ENCODE results near the gene UCN2. TPM values are rescaled to one million over a fixed set of nuclear protein-coding genes. Genes with fewer than 3 reads are reported as not detected.

Gene UCN2, protein sequence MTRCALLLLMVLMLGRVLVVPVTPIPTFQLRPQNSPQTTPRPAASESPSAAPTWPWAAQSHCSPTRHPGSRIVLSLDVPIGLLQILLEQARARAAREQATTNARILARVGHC
- total RNA-seq (ENCODE audit: insufficient read depth, low replicate concordance): 1.9 TPM

DNA sequence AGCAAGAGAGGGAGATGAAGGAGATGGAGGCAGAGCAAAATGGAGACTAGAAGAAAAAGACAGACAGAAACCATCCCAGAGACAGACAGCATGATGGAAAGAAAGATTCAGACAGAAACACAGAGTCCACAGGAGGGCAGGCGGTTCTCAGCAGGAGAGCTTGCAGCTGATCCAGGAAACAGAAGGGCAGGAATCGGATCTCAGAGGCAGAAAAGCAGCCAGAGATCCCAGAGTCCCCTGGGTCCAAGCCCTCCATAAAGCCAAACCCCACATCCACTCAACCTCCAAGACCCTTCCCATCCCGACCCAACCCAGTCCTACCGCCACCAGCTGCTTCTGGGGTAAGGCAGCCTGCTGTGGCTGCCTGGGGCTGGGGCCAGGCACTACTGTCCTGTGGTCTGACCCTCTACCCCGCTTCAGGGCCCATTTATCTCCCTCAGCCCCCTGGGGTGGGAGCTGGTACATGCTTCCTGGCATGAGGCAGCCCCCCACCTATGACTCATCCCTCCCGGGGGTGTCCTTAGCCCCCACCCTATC lies at the start of gene UCN2:
Gene UCN2, minus strand, starts transcription at position 400 of the 537 bp plus-strand sequence. CDS start 657 bp downstream, outside the sequence.
- peak; percentile 21 for DNase-seq (ENCODE audit: low spot score)

DNA sequence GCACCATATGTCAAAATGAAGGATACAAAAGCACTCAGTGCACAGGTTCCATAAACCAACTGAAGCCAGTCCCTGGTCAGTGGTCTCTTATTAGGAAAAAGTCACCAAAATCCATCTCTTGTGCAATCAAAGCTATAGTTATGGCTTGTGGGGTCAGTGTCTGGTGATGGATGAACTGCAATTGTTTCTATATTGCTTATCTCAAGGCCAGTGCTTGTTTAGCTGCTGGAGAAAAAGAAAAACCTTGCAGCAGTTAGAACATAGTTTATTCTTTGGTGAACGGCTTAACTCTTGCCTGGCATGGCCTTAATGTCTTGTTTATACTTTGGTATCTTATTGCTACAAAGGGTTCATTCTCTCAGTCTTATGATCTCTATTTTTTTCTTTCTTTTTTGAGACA lies 48.7 kb upstream of the UCN2 start:
- DNase-seq (ENCODE audit: low spot score): no peak

DNA sequence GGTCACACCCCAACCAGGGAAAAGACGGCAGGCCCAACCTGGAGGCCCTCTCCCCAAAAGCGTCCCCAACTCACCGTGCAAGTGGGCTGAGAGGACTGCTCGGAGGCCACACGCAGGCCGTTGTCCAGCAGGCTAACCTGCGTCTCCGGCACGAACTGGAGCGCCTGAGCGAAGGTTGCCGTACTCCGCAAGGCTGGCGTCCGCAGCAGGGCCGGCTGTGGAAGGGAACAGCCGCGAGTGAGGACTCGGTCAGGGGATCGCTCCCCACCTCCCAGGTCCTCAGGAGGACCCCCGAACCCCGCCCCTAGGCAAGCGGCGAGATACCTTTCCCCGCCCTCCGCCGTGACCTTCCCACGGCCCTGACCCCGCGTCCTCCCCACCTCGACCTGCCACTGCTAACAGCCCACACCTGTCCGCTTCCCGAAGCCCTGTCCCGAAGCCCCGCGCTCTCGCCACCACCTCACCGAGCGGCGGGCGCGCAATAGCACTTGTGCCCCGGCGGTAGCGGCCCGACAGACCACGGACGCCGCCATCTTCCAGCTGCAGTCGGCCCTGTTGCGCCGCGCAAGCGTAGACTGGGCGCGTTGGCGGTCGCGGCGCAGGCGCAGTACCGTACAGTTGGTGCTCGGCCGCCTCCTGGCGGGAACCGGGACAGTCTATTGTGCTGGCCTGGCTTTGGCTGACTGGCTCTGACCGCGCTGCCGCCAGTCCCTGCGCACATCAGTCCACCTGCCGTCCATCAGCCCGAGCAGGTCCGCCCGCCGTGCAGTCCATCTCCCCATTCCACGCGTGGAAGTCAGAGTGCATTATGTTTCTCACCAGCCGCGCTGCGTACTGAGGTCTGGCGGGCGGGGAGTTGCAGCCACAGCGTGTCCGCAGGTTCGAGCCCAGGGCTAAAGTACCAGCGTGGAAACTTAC lies 45.8 kb upstream of the UCN2 start, which contains the start of gene UQCRC1:
Gene UQCRC1, minus strand, starts transcription at position 559 of the 918 bp plus-strand sequence. Its CDS starts 26 bp downstream, at position 533.
- peak; percentile 95 for DNase-seq (ENCODE audit: low spot score)

DNA sequence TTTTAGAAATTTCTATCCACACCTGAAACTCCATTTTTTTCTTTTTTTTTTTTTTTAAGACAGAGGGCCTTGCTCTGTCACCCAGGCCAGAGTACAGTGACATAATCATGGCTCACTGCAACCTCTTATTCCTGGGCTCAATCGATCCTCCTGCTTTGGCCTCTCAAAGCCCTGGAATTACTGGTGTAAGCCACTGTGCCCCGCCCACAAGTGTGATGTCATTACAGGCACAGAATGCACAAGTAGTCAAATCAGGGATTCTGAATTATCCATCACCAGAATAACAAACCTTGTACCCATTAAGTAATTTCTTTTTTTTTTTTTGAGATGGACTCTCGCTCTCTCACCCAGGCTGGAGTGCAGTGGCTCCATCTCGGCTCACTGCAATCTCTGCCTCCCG lies 43.9 kb upstream of the UCN2 start:
- no peak for DNase-seq (ENCODE audit: low spot score)

DNA sequence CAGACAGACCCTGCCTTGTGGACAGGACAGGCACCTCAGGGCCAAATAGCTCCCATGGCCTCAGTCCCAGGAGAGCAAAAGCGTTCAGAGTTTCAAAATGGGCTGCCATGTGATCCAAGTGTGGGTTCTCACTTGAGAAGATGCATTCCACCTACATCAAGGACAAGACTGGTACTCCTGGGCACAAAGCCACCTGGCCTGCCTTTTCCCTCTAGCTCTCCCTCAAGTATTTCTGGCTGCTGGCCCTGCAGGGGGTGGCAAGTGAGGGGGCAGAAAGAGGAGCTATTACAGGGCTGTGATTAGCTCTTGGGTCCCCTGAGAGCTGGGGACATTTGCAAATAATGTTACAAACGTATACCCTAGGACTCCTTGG lies 38.0 kb upstream of the UCN2 start:
- no peak for DNase-seq (ENCODE audit: low spot score)

DNA sequence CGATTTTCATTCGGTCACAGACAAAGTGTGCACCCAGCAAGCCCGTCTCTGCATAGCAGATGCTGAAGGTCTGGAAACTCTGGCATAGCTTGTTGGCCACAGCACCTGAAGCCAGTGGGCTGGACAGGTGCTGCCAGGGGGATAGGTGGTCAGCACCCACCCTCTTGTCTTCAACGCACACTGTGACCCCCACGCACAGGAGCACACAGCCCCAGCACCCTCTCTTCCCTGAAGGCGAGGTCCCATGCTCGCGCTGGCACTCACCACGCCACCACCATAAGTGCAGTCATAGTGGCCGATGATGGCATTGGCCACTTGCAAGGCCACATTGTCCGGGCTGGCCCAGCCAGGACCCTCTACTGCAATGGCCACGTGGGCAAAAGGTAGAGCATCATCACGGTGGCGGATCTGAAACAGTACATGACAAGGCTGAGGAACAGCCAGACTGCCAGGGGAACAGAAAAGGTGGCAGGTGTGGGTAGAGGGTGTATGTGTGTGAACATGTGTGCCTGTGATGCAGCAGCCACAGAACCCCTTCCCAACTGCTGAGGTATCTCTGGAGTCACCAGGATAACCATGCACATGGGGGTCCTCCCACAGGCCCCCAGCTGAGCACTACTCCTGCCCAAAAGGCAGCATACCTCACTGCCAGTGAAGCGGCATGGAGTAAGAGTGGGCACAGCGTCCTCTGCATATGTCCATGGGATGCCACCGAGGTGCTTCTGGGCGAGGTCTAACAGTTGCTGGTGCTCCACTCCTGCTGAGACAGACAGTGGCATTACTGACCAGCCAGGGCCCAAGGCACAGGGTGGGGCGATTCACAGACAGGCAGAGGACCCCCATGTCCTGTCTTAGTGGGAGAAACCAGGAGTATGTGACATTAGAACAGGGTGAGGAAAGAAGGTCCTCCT lies 37.4 kb upstream of the UCN2 start:
- DNase-seq (ENCODE audit: low spot score): no peak

DNA sequence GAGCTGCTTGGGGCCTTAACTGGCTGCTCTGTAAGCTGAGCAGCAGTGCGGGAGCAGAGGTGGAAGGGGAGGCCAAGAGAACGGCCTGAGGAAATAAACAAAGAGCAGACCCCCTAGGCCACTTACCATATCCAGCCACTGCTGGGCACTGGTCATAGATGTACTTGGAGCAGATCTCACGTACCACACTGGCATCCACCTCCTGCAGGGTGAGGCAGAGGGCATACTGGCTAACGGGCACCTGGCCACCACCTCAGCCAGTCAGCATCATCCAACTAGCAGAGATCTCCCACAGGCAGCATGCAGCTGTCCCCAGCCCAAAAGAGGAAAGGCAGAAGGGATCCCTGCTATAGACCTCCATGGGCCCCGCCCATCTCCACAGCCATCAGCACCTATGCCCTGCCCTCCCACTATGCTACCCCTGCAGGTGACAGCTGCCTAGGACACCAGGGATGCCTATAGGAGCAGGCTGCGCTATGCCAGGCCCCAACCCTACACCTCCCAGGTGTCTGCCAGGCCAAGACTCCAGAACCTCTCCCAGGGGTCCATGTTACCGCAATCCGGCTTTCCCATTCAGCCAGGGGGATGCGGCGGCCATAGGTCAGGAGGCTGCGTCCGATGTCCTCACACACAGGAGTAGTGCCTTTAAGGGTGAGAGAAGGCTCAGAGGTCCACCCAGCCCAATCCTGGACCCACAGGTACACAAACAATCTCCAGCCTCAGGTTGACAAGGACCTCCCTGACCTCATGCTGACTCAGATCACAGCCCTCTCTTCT lies 36.1 kb upstream of the UCN2 start:
- DNase-seq (ENCODE audit: low spot score): no peak

DNA sequence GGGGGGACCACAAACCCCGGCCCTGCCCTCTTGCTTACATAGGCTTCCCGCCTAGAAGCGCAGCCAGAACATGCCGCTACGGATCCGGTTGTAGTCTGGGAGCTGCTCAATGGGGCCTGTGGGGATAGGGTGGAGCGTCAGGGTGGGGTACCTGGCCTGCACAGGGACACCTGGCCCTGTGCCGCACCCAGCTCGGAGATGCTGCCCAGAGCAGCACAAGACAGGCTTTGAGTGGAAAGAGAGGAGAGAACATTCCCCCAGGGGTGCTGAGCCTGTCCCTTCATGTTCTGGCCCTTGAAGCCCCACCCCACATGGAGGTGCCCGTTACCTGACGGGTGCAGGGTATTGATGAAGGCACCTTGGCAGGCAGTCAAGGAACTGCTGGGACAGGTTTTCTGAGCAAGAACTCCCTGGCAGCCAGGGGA lies 35.5 kb upstream of the UCN2 start:
- peak; percentile 84 for DNase-seq (ENCODE audit: low spot score)

DNA sequence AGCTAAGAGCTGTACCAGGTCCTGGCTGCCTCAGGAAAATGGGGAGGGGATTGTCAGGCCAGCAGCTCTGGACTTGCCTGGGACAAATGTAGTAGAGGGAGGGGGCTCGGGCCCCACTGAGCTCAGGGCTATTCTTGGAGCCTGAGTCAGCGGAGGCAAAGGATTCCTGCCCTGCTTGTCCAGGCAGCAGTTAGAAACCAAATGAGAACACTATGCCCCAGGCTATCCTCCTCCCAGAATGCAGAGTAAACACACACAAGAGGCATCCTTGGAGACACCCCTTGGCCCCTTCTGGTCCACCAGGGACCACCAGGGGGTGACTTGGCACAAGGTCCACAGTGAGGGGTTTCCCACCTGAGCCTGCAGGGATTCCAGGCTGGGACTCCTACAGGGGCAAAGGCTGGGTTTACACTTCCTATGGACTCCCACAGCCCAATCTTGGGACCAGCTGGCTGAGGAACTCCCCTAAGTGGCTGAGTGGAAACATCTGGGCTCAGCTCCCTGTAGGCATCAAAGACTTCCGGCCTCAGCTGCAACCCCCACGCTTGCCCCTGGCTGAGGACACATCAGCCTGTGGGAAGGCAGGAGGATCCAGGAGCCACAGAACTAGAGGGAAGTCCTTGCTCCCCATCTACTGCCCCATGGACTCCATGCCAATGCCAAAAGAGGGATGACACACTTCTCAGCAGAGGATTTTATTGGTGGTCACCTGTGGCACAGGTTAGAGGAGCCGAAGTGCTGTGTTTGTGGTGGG lies 34.9 kb upstream of the UCN2 start:
- DNase-seq (ENCODE audit: low spot score): peak; percentile 92

DNA sequence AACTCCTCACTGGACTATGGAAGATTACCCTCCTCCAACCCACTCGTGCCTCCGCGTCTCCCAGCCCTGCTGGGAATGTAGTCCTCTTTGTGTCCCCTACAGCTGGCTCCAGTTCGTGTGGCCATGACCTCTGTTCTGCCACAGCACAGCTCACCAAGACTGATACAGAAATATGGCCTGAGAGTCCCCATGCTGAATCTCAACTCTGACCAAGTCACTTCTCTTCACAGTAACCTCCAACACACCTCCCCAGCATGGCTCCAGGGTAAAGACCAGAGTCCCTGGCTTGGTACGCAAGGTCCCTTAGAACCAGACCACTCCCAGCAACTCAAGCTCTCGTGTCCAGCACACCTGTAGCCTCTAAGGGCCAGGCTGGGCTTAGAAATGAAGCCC lies 33.8 kb upstream of the UCN2 start:
- no peak for DNase-seq (ENCODE audit: low spot score)

DNA sequence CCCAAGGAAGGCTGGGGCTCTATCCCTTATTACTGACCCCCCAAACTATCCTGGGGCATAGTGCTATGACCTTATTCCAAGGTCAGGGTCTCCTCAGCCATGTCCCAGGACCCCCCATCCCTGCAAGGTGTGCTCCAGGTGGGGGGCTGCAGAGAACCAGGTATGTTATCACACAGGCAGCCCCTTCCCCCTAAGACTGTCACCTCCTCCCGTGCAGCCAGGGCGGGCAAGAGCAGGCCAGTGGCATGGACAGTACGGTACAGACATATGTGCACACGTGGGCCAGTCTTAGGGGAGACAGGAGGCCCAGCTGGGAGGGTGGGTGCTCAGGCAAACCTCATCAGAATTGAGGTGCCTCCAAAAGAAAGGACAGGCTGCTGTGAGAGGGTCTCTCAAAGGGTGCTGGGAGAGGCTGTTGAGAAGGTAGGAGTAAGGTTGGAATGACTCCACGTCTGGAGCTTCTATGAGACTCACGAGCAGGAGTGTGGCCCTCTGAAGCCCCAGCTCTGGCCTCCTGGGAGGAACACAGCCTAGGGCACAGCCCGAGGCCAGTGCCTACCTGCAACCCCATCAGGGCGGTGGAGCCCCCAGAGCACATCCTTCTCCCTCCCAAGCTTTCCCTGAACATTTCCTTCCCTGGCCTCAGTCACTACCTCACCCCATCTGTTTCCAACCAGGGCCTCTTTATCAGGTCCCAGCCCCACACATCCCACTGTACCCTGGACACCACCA lies 33.3 kb upstream of the UCN2 start:
- DNase-seq (ENCODE audit: low spot score): no peak

DNA sequence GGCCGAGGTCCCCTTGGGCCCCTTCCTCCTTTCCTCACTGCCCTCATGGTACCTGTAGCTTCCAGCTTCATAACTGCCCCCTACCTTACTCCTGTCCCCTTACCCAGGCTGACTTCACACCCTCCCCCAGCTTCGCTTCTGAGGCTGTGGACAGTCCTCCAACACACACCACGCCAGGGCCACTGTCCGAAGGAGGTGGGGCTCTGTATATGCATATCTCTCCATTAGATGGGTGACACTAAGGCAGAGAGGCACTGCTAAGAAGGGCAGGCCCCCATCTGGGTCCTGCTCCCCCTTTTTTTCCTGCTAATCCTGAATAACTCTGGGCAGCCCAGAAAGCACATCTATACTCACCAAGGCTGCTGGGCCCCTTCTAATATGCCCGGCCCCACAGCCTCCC lies 32.6 kb upstream of the UCN2 start:
- DNase-seq (ENCODE audit: low spot score): no peak

DNA sequence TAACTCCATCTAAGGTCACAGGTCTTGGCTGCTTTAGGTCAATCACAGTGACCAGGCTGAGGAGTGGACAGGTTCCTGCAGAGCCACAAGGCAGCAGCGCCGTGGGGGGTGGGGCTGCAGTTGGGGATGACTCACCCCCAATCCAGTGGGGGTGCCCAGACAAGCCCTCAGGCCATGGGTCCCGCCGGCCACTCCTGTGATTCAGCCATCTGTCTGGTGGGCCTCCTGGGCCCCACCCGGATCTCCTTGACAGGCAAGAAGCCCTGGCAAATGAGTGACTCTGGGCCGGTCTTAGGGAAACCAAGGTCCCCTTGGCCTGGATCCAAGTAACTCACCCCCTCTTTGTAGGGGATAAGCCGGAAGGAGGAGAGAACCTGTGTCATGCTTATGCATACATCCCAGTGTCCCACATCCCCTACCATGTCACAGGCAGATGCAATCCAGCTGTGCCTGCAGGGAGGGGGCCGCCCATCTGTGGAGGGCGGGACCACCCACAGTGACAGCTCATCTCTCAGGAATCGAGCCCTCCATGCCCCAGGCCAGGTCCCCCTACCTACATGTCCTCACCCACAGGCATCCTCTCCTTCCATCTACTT lies 32.0 kb upstream of the UCN2 start:
- DNase-seq (ENCODE audit: low spot score): peak; percentile 74

DNA sequence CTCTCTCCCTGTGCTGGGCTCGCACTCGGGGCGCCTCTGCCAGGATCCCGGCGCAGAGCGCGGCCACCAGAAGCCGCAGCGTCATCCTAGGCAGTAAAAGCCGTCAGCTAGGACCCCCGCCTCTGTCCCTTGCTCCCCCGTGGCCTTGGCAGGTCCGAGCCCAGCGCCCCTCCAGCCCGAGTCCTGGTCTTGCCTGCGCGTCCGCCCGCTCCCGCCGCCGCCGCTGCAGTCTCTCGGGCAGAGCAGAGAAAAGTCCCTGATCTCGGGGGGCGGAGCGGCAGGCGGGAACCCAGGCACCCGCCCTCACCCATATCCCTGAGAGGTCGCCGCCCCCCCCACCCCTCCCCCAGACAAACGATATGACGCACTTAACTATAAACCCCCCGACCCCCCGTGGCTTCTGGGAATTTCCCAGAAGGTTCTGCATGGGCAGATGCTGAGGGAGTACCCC lies 31.5 kb upstream of the UCN2 start, which contains the start of gene COL7A1:
Gene COL7A1, minus strand, starts transcription at position 255 of the 451 bp plus-strand sequence. Its CDS starts 170 bp downstream, at position 85.
- peak; percentile 56 for DNase-seq (ENCODE audit: low spot score)

DNA sequence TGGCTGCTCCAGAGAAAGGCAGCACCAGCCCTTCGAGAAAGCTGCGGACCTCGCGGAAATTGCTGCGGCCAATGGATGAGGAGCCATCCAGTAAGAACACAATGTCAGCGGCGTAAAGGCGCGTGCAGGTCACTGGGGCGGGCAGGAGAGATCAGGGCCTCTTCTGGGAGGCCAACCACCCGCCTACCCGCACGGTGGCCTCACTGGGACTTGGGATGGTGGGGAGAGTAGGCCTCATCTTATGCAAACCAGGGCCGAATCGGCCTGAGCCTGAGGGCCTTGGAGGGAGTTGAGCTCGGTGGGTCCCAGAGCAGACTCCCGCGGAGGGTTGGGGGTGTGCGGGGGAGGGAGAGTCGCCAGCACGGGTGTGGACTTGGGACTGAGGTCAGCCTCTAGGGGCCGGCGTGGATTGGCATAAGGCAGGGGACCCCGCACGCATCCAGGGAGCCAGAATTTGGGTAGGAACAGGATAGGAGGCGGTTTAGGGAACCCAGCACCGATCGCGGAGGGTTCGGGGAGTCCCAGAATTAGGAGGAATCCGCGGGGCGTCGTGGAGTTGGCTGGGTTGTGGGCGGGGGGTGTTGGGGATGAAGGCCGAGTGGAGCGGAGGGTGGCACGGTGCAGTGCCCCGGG lies 31.0 kb upstream of the UCN2 start:
- DNase-seq (ENCODE audit: low spot score): peak; percentile 24

DNA sequence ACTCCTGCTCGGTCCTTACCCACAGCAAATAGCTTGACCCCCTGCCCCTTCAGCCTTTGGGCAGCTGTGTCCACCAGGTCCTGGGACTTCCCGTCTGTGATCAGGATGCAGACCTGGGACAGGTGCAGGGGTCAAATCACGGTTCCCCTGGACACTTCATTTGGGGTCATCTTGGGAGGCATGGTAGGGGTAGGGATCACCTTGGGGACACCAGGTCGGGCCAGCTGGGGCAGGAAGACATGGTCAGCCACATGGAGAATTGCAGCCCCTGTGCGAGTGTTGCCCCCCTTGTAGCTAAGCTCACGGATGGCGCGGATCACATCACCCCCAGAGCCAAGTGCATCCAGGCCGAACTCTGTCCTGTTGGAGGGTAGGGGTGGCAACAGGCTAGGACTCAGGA lies 29.8 kb upstream of the UCN2 start:
- DNase-seq (ENCODE audit: low spot score): no peak

DNA sequence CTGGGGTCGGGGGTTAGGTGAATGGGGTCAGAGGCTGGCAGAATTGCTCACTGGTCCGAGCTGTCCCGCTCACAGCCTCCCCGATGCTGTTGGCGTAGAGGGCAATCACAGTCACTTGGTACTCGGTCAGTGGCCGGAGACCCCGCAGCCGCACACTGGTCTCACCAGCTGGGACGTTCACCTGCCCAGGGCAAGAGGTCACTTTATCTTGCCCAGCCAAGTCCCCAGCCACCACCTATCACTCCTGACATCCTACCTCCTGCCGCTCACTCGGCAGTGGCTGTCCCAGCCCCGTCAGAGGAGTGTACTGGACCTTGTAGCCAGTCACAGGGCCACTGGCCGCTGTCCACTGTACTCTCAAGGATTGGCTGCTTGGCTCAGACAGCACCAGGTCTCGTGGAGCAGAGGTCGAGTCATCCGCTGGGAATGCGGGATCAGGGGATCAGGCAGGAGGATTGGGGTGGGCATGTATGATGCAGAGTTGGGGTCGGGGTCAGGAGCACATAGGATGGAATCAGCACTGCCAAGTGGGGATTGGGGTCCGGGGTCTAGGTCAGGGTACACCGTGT lies 29.0 kb upstream of the UCN2 start:
- DNase-seq (ENCODE audit: low spot score): no peak

Data from umbilical cord (tissue), 2 donors.